Mucosa of gallbladder (tissue), 1 donor: Measurements from ENCODE around the gene TTC28. TPM values are rescaled to one million over a fixed set of nuclear protein-coding genes. Genes with fewer than 3 reads are reported as not detected.
A peak's percentile ranks its signal among the peaks of the same experiment; 100 is the strongest.

Experiments used
- DNase-seq: peaks from one replicate; pipeline ENCODE4 v3.0.0-alpha.2; 2020; ENCODE audit warnings: low spot score
- total RNA-seq: library from RNA; stranded (reverse); gene quantifications from one replicate; pipeline ENCODE4 v1.2.1, GENCODE V29; 2021
- donor health status: DM: no; HTN: no; CAD: no.

Gene TTC28
- total RNA-seq, 1 donor from 2014 or later: 32.7 TPM

DNA sequence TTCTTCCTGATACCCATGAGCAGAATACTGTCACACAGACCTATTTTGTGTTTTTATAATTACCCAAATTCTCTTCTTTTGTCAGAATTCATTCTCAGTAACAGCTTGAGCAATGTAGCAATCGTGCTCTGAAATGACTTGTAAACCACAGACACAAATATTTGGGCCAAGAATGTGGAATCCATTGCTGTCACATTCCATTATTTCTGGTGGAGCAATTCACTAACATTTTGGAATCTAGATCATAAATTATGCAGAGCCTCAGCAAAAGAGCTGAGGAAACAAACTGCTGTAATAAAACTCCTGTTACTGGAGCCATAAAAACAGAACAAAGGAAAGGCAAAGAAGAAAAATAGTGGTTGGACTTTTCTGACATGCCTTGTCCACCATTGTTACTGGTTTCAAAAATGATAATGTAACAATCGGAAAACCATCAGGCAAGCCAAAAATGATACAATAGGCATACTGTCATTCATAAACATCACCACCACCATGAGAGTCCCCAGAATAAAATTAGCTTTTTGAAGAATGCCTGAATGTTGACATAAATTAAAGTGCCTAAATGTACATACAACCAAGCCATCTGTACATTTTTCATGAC lies 537.2 kb downstream of the TTC28 start:
- DNase-seq: no peak

DNA sequence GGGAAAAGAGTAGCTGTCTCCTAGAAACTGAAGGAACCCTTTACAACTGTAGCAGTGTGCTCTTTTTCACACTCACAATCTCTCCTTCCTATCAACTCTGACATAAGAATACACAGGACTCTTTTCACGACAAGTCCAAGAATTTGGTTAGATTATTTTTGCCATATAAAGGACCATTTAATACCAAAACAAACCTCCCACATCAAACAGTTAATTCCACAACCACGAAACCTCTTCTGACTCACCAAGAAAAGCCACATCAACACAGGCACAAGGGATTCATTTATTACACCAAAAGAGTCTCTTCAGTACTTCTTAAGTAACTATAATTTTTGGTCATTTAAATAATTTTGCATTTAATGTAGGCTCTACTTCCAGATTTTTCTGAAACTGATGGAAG lies 538.0 kb downstream of the TTC28 start:
- DNase-seq: no peak

DNA sequence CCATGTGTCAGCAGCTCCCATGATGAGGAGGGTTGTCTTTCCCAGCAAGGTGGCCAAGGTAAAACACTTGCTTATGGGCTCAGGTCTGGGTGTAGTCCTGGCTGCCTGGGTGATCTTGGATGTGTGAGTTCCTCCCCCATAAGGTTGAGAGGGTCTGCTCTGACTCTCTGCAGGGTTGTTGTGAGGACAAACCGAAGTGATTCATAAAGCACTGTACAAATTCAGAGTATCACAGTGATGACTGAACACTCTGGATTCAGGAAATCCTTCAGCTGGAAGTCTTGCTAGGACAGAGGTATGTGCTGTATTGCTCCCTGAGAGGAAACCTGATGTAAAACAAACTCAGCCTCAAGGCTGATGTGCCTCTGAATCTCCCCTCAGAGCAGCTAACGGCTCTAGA lies 539.7 kb downstream of the TTC28 start:
- no peak for DNase-seq

DNA sequence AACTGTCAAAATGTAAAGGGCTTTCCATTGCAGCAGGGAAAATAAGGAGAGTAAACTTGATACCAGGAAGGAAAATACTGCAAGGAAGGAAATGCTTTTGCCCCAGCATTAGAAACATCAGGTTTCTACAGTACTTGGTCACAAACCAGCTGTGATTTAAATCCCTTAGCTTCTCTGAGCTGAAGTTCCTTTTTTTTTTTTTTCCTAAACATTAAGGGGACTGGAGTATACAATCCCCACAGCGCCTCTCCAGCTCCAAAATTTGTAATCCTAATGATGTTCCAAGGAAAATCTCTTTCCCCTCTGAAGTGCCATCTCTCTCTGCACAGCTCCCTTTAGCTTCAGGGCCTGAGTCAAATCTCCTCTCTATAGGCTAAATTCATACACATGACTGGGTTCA lies 540.1 kb downstream of the TTC28 start:
- no peak for DNase-seq

DNA sequence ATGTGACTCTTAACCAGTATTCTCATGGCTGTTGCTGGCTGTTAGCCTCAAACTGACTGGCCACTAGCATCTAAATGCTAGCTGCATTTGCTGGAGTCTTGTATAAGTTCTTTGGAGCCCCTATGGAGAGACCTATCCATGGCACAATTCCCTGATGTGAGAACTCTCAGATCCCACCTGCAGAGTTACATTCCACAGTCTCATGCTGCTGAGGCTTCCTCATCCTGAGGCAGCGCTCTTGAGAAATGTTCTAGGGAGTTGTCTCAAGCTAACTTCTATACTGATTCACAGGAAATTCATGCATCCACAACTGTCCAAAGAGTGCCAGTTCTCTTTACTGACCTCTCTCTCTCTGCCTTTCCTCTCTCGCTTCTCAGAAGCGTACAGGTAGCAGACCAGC lies 542.6 kb downstream of the TTC28 start:
- no peak for DNase-seq

DNA sequence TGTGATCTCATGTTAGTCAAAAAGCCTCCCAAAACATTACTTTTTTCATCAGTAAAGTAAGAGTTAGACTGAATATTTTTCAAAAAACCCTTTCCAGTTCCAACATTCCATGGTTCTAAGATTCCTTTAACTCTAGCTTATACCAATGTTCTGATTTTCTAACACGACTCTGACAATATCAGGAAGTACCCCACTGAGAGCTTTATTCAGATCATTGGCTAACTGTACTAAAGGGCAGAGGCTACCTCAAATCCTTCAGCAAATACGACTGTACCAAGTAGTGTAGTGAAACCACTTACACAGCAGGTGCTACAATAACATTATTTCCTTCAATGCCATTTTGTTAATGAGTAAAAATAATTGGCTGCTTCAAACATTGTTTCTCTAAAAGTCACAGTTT lies 547.2 kb downstream of the TTC28 start:
- DNase-seq: no peak

DNA sequence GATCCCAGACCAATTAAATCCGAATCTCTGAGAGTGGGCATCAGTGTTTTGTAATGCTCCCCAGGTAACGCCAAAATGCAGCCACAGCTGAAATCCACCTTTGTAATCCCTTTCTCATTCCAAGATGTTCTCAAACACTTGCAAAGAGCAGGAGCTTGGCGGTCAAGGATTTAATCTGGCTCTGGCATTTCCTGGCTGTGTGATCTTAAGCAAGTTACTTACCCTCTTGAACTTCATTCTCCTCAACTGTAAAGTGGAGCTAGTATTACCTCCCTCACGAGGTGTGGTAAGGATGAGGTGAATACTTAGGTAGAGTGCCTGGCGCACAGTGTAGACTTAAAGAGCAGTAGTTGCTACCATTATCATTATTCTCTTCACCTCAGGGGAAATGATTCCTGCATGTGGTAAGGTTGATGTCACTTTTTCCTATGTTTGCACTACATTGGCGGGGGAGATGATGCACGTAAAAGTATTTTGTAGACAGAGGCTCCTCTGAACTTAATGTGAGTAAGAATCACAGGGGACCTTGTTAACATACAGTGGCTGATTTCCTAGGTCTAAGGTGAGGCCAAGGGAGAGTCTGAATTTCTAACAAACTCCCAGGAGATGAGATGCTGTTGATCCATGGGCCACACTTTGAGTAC lies 550.2 kb downstream of the TTC28 start:
- no peak for DNase-seq

DNA sequence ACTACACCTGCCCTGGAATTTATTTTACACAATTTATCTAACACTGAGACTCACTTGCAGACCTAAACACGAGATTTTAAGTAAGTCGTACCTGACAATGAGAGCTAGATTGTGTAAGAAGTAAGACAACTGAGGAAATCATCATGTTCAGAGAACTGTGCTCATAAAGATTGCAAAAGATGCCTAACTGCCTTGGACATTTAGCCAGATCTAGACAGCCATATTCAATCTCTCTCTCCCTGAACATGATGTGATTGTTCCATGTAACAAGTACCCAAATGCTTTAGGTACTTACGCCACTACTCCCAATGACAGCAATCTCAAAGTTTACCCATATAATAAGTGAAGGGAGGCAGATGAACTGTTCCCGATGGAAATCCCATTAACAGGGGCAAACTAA lies 550.8 kb downstream of the TTC28 start:
- no peak for DNase-seq

DNA sequence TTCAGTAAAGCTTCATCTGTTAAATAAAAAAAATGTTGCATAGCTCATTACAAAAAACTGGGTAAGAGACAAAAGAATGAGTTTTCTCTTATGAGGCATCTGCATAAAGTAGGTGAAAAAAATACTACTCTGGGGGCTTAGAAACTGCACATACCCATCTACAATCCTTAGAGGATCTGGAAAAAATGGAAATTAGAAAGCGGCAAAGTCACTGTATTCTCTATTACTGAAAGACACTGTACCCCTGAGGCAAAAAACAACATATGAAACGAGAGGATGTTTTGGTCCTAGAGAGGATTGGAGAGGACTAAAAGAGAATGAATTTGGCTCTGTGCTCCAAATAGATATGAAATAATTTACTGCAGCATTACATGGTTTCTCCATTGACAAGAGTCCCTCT lies 553.8 kb downstream of the TTC28 start:
- no peak for DNase-seq

DNA sequence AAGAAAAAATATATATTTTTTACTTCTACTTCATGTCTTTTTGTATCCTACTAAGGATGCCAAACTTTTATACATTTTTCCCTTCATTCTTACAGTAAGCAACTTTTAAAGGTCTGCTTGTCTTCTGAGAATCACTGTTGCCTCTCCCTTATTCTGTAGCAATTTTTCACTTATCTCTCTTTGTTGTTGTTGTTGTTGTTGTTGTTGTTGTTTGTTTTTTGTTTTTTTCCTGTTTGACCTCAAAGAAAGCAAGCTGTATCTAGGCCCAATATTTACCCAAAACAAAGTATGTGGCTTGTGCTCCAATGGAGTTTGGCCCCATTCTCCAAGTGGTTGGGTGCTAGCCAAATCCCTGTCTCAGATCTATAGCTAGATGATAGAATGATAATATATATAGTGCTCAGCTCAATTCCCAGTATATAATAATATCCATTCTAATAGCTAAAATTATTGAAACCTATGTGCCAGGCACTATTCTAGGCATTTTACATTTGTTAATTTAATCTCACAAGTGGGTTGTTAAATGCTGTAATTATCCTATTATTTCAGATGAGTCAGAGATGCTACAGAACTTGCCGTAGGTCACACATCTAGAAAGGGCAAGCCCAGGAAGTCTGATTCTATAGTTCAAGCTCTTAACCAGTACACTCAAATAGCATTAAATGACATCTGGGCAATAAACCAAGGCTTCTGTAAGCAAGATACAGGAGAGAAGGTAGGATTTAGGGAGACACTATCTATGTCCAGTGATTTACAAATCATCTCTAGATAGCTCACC lies 555.5 kb downstream of the TTC28 start:
- no peak for DNase-seq

DNA sequence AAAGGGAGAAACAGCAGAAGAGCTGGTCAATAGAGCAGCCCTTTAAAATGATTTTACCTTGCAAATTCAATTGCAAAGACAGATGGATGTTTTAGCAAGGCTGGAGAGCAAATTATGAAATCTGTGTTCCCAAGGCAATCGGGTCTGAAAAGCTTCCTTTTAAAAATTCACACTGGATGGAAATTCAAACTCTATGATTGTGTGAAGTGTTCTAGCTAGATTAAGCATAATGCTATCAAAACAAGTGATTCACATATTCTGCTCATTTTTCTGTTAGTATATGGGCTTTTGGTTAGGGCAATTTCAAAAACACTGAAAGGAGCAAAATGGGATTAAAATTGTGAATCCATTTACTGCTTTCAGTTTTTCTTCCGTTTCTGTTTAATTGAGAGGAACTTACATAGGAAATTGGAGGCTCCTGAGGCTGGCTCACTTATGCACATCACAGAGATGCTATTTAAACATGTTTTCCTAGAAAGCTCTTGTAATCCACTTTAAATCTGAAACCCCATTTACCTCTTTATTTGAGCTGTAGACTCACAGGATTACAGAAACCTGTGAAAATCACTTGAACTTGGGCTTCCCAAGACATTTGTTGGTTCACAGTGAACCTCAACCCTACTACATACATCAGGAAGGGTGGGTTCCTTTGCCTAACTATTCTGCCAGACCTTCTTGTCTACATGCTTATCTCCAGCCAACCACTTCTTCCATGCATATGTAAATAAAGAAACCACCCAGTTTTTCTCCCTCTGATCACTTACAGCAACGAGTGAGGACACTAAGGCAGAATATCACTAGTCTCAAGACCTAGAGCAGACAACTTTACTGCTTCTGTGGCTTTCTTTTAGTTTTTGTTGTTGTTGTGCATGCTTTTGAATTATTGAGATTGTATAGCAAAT lies 558.7 kb downstream of the TTC28 start:
- no peak for DNase-seq

DNA sequence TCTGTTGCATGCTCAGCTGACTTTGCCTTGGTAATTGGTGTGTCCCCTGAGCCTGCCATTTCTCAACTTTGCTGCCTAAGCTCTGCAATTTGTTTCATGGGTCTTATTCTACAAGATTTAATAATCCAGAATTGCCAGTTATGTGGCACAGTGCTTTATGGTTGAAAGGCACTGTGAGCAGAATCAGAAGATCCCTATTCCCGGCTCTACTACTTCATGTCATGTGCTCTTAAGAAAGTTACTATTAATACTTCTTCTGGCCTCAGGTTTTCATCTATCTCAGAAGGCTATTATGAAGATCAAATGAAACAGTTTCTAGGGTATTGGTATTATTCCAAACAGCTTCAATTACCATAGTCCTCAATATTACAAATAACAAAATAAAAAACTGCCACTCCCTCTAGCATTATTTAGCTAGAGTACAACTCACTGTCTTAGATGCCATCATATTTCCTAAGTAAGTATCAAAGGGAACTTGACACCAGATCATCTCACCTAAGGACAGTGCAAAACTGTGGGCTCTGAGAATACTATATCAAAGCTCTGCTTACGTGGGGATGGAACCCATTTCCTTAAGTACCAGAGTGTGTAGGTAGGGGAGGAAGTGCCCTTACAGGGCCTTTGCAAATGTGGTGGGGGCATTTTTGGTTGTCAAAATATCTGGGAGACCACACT lies 560.5 kb downstream of the TTC28 start:
- no peak for DNase-seq

DNA sequence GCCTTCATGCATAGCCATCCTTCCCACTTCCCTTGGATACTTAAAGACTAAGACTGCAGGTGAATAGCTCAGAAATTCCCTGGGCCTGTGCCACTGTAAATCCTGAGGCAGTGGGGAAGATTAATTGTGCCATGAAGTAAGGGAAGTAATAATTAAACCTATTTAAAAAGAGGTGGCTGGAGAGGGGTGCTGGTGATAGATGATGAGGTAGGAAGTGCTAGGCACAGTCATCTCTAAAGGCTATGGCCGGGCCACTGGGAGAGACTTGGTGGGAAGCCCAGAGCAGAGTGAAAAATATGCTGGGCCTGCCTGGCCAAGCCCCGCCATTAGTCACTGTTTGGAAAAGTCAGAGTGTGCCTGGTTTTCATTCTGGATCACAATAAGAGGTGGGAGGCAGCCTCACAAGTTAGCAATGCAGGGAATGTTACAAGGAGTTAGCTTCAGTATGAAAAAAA lies 563.4 kb downstream of the TTC28 start:
- DNase-seq: peak; percentile 63

DNA sequence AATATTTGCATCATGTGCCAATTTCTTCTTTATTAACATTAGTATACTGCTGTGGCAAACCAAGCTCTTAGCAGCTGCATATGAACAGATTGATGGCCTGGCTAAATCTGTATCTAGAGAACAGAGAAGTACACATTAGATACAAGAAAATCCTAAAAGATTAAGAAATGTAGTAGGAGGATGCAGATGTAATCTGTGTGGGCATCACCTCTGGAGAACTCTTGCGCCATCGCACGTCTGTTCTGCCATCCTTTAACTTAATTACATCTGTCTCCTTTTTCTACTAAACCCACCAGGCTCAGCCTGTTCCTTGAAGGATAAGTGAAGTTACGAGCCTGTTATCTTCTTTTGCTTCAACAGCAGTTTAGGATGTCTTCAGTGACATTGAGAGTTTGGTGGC lies 564.2 kb downstream of the TTC28 start:
- no peak for DNase-seq

DNA sequence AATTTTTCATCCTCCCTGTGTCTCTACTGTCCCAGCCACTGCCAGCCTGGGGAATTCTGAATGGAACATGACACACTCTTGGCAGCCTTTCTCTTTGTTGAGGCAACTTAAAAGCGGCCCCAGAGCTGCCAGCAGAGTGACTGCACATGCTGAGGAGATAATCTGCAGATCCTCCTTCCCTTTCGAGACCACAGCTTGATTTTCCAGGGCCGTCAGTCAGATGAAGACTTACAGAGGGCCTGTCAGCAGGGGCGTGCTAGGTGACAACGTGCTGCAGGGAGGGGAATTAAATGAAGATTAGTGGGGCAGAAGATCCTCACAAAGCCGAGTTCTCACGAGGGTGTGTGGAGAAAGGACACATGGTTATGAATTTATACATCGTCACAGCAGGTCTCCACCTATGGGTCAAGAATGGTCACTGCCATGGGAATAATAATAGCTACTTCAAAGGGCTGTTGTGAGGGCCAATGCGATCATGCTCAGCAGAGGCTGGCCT lies 567.0 kb downstream of the TTC28 start:
- peak; percentile 25 for DNase-seq

DNA sequence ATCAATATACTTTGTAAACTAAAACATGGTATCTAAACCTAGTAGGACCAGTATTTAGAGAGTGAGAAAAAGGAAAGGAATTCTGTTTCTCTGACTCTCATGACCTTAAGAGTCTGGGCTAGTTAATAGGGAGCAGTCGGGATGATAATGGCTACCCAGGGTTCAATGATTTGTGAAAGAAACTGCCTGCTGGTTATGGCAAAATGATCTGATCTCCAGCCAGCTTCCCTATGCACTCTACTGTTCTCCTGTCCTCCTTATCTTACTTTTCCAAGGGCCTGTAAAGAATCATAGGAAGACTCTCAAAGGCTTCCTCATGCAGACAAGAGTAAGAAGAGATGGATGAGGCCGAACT lies 567.5 kb downstream of the TTC28 start:
- DNase-seq: no peak

DNA sequence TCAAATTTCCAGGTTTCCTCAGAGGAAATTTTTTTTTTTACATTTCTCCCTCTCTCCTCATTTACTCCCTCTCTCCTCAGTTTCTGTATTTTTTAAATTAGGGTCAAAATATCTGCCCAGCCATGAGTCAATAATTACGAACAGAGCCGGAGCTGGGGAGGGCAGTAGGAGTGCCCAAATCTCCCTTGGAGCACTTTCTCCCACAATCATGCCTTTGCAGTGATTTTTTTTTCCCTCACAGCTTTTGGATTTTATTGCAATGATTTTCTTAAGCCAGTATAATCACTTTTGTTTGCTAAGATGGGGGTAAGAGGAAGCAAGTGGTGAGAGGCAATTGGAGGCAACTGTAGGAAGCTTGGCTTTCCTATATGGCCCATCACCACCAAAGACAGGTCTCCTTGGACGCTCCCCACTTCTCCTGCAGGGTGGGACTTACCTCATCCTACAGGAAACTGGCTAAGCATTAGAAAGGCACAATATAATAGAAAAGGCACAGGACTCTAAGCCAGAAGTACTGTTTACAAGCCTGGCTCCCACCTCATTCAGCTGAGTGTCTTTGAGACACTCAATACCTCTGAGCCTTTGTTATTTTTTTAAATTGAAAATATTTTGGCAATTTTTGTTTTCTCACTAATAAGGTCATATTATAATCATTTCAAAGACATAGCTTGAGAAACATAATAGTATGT lies 568.0 kb downstream of the TTC28 start:
- DNase-seq: no peak

DNA sequence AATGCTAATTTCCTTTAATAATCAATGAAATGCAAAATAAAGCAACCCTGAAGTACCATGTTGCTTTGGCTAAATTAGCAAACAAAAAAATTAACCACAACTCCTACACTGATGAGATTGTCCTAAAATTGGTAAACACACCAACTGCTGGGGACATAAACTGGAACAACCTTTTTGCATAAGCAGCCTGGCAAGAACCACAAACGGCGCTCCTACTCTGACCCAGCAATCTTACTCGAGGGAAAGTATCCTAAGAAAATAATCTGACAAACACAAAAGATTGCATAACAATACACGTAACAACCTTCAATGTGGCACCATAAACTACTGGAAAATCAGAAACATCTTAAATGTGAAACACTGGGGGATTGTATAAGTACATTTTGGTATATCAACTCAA lies 570.8 kb downstream of the TTC28 start:
- DNase-seq: no peak

DNA sequence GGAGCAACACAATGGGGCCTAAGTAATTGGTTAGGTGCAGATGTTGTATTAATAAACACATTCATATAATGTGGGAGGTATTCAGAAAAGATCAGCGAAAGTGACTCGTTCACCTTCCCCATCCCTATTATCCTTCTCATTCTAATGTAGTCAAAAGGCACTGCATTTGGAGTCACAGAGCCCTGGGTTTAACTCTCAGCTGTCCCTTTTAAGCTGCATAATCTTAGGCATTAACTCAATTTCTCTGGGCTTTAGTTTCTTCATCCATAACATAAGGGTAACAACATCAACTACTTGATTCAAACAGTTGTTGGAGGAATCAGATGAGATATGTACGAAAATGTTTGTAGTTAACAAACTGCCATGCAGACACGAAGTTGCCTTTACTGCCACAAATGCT lies 573.0 kb downstream of the TTC28 start:
- DNase-seq: no peak

DNA sequence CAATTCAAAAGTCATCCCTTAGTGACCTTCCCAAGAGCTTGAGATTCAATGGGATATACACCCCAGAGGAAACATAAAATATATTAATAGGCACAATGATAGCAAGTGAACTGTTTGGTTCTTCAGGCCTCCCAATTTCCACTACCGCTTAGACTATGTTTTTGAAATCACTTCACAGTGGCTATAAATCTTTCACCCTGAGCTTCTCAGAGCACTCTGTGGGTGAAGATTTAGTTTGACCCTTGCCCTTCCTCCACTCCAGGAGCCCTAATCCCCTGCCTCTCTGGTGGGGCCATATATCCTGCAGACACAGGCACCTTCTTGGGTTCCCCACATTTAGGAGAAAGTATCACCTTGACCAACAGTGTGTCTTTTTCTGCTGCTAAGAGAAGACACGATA lies 573.7 kb downstream of the TTC28 start:
- no peak for DNase-seq

DNA sequence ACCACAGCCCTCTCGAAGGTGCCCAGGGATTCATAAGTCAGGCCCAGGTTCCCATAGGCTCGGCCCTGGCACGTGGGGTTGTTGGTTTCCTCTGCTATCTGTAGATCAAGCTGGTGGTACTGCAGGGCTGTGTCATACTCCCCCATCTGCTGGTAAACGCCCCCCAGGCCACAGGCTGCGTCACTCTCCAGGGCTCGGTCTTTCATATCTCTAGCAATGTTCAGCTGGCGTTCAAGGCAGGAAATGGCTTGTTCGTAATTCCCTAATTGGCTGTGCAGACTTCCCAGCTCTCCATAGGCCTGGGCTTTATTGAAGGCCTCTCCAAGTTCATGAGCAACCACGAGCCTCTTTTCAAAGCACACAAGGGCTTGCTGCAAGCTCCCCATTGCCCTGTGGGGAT lies 574.2 kb downstream of the TTC28 start:
- DNase-seq: no peak
